Kidney capillary endothelial cell (primary cell): ENCODE measurements around the gene CLEC17A.
"Not testable (repeated sequence)": the region's sequence is repeated elsewhere in the genome, so short reads cannot be mapped to it uniquely, and the experiment has no call there.

Experiments used
- DNase-seq: peaks from one replicate; pipeline ENCODE4 v3.0.0-alpha.2; 2018; ENCODE audit warnings: low spot score

The CLEC17A gene

GRCh38 chr19:14559916-14560775, 22.7 kb upstream of the CLEC17A start:
- DNase-seq, result peak; percentile 50

- no peak for DNase-seq
These were observed 22.1 kb upstream of the CLEC17A start for GRCh38 chr19:14560776-14561108.

- DNase-seq, result no peak
These were observed 21.6 kb upstream of the CLEC17A start for GRCh38 chr19:14561249-14561648.

- no peak for DNase-seq
These were observed 21.0 kb upstream of the CLEC17A start for GRCh38 chr19:14561847-14562351.

GRCh38 chr19:14562660-14563589, 20.0 kb upstream of the CLEC17A start:
- no peak for DNase-seq

GRCh38 chr19:14563590-14563926, 19.3 kb upstream of the CLEC17A start:
- DNase-seq, result no peak

GRCh38 chr19:14563989-14564651, 18.8 kb upstream of the CLEC17A start:
- DNase-seq, result no peak

- not testable (repeated sequence) for DNase-seq
These were observed 18.1 kb upstream of the CLEC17A start for GRCh38 chr19:14564652-14565297.

GRCh38 chr19:14565298-14565679, 17.6 kb upstream of the CLEC17A start:
- no peak for DNase-seq

- no peak for DNase-seq
These were observed 16.8 kb upstream of the CLEC17A start for GRCh38 chr19:14565765-14566711.

- no peak for DNase-seq
These were observed 16.2 kb upstream of the CLEC17A start for GRCh38 chr19:14566712-14567077.

- DNase-seq, result no peak
These were observed 15.8 kb upstream of the CLEC17A start for GRCh38 chr19:14567079-14567478.

GRCh38 chr19:14570864-14571527, 11.9 kb upstream of the CLEC17A start:
- DNase-seq, result no peak

GRCh38 chr19:14571695-14572490, 11.0 kb upstream of the CLEC17A start, which contains the start of gene NDUFB7:
NDUFB7 (minus strand) TSS chr19:14572066; CDS start chr19:14572000, 66 bp downstream.
- peak; percentile 91 for DNase-seq

GRCh38 chr19:14575428-14575980, 7.4 kb upstream of the CLEC17A start:
- DNase-seq, result no peak

- no peak for DNase-seq
These were observed 6.5 kb upstream of the CLEC17A start for GRCh38 chr19:14576363-14576762.

- DNase-seq, result no peak
These were observed 5.6 kb upstream of the CLEC17A start for GRCh38 chr19:14577264-14577663.

- no peak for DNase-seq
These were observed 4.9 kb upstream of the CLEC17A start for GRCh38 chr19:14577885-14578427.
